ACC112 (cell line): Measurements from ENCODE around the gene AGAP1.

Experiments used
- H2AFZ ChIP-seq: fragments of 200-600 bp; sonication (generic); one replicate; pipeline ENCODE4 v1.6.0; 2017; ENCODE audit warnings: antibody characterized with exemption, low read length; ENCODE audit not compliant: unreplicated experiment
- H3K27ac ChIP-seq: fragments of 200-600 bp; sonication (generic); 2 replicates; pipeline ENCODE4 v1.5.1; 2014; ENCODE audit warnings: low read depth, mild to moderate bottlenecking, antibody characterized with exemption, low read length, moderate library complexity
- H3K27me3 ChIP-seq: fragments of 200-600 bp; sonication (generic); 2 replicates; pipeline ENCODE4 v1.6.1; 2014; ENCODE audit warnings: mild to moderate bottlenecking, antibody characterized with exemption, low read length, moderate library complexity, mixed read lengths; ENCODE audit not compliant: insufficient read depth
- H3K36me3 ChIP-seq: fragments of 200-600 bp; sonication (generic); 2 replicates; pipeline ENCODE4 v1.6.1; 2016; ENCODE audit warnings: mild to moderate bottlenecking, antibody characterized with exemption, low read length, moderate library complexity, mixed read lengths; ENCODE audit not compliant: insufficient read depth
- H3K4me1 ChIP-seq: fragments of 200-600 bp; sonication (generic); one replicate; pipeline ENCODE4 v1.6.1; 2016; ENCODE audit warnings: low read length, mixed read lengths; ENCODE audit not compliant: insufficient read depth, unreplicated experiment, control insufficient read depth
- H3K4me3 ChIP-seq: fragments of 200-600 bp; sonication (generic); 2 replicates; pipeline ENCODE4 v1.5.1; 2014; ENCODE audit warnings: mild to moderate bottlenecking, low read depth, low read length
- H3K79me2 ChIP-seq: fragments of 200-600 bp; sonication (generic); one replicate; pipeline ENCODE4 v1.6.0; 2016; ENCODE audit warnings: low read length; ENCODE audit not compliant: control insufficient read depth, unreplicated experiment, insufficient read depth

AGAP1 gene

DNA sequence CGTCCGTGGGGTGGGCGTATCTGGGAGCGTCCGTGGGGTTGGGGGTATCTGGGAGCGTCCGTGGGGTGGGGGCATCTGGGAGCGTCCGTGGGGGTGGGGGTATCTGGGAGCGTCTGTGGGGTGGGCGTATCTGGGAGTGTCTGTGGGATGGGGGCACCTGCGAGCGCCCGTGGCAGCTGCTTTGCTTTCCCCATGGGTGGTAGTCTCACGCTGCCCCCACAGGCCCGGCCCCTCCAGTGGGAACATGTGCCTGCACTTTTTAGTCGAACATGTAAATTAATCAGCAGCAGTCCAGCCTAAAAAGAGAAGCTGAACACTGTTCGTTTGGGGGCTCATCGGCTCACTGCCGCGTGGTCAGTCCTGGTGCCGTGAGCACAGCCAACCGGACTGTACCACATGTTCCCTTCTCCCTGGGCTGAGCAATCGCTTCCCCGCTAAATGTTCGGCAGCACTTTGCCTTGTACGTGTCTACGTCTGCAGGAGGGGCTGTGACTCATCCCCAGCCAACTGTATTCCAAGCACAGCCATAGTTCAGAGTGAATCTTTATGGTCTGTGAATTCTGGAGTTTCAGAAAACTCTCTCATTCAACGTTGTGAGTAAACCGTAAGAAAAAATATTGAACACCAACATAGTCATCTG, 271.5 kb downstream of the AGAP1 start:
- no peak overlapping the region for H3K4me3 ChIP-seq
- H3K4me1 ChIP-seq = no peaks in the 10 kb centered on the region
- H3K27me3 ChIP-seq = no peaks in the 10 kb centered on the region
- no peak overlapping the region for H2AFZ ChIP-seq
- no peaks in the 10 kb centered on the region for H3K79me2 ChIP-seq
- no peaks in the 10 kb centered on the region for H3K36me3 ChIP-seq
- peak overlapping the region; percentile 46; the same call in 1 of the 2 replicates for H3K27ac ChIP-seq

DNA sequence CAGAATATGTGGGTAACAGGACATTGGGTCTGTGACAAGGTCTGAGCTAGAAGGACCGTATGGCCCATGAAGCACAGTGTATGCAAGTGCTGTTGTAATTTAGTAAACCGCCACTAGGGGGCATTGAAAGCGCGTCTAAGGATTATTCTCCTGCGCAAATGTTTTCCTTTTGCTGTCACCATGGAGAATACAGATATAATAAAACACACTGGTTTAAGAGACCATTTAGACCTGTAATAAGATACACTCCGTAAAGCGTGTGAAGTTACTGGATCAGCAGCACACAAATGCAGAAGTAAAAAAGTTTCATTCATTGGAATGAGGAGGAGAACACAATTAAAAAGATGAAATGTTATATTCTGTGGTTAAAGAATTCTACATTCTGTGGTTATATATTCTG, 272.4 kb downstream of the AGAP1 start:
- Histone ChIP-seq H3K79me2 (no peaks in the 10 kb centered on the region), H3K4me3 (no peak overlapping the region), H3K4me1 (no peaks in the 10 kb centered on the region), H3K27ac (no peak overlapping the region), H2AFZ (no peak overlapping the region), H3K36me3 (no peaks in the 10 kb centered on the region), H3K27me3 (no peaks in the 10 kb centered on the region)

DNA sequence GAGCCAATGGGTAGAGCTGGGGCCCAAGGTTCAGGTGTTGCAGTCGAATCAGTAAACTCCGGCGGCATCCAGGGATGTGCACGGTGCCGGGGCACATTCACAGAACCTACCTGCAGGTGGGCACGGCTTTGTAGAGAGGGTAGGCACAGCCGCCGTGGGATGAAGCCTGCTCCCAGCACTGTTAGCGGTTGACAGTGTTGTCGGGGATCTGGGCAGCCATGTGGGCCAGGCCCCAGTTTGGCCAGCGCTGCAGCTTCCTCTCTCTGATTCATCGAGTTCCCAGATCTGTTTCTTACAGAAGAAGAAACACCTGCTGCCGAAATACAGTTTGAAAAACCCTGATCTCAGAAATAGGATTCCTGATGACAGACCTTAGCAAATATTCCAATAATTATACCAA, 274.8 kb downstream of the AGAP1 start:
- Histone ChIP-seq H2AFZ (no peak overlapping the region), H3K4me1 (no peaks in the 10 kb centered on the region), H3K27me3 (no peaks in the 10 kb centered on the region), H3K79me2 (no peaks in the 10 kb centered on the region), H3K36me3 (no peaks in the 10 kb centered on the region), H3K27ac (no peak overlapping the region), H3K4me3 (no peak overlapping the region)

DNA sequence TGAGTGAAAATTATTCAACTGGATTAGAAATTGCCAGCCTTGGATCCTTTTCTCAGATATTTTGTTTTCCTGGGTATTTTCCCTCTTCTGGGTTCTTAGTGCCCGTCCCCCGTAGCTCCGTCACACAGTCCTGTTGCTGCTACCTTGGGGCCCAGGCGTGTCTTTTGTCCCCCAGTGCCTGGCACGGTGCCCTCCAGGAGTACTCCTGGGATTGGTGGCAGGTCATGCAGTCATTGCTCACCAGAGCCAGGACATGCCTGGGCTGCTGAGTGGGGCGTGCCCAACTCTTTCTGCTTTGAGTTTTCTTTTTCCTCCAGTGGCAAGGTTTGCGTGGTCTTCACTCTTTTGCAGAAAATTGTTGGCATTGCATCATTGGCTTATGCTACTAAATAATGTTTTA, 275.2 kb downstream of the AGAP1 start:
- Histone ChIP-seq H3K27me3 (no peaks in the 10 kb centered on the region), H3K4me3 (no peak overlapping the region), H2AFZ (no peak overlapping the region), H3K79me2 (no peaks in the 10 kb centered on the region), H3K4me1 (no peaks in the 10 kb centered on the region), H3K36me3 (no peaks in the 10 kb centered on the region), H3K27ac (no peak overlapping the region)

DNA sequence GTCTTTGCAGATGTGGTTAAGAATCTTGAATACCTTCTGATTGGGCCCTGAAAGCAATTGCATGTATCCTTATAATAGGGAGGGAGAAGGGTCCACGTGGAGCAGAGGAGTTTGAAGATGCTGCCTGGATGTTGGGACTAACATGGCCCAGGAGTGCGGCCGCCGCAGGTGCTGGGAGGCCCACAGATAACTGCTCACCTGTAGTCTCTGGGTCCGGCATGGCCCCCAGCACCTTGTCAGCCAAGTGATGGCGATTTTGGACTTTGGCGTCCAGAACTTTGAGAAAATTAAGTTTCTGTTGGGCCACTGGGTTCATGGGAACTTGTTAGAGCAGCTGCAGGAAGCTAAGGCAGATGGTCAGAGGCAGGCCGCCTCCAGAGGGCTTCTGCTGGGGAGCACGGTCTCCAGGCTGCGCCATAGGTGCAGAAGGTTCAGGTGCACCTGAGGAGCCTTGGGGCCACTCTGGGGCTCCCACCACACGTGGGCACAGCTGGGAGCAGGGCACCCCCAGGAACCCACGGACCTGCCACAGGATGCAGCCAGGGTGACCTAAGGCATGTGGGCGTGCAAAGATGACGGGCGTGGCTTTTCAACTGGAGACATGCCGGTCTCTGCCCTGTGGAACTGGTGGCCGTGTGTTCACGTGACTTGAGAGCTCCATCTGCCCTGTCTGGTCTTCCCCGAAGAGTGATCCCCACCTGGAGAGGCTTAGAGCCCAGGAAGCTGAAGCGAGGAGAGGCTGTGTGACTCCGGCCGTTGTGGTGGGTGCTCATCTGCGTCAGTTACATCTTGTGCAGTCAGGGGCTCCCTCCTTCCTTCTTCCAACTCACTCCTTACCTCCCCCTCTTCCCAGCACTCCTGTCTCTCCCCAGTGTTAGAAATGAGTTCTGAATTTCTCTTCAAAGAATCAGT, 277.3 kb downstream of the AGAP1 start:
- Histone ChIP-seq H3K36me3 (no peaks in the 10 kb centered on the region), H3K27me3 (no peaks in the 10 kb centered on the region), H3K4me1 (no peaks in the 10 kb centered on the region)

DNA sequence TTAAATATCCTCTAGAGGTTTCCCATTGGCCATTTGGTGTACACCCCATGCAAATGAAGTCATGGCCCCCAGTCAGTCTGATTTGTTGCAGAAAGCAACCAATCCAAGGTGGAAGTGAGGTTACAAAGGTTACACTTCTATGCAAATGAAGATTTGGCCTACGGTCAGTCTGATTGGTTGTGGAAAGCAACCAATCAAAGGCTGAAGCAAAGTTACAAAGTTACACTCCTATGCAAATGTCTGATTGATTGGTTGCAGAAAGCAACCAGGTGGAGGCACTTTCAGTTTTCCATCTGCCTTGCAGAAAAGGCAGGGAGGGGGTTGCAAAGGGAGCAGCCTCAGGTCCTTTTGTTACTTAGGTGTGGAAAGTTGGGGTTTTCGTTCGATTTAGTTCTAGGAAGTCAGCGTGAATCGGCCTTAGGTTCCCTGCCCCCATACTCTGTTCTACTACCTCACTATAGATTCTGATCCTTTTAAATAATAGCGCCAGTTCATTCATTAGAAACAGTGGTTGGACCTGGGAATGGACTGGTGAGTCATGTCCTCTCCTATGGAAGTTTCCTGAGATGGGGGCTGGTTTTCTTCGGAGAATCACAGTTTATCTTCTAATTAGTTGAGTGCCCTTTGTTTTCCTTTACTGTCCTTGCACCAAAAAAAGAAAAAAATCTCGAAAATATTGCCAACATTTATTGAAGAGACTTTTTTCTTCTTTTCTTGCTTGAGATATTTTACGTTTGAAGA, 279.5 kb downstream of the AGAP1 start:
- Histone ChIP-seq H3K27me3 (no peaks in the 10 kb centered on the region), H3K27ac (no peak overlapping the region), H3K4me1 (no peaks in the 10 kb centered on the region), H3K36me3 (no peaks in the 10 kb centered on the region), H2AFZ (no peak overlapping the region), H3K79me2 (no peaks in the 10 kb centered on the region), H3K4me3 (no peak overlapping the region)

More for the DNA sequence above, 277.3 kb downstream of the AGAP1 start:
- H2AFZ ChIP-seq = no peak overlapping the region
- no peak overlapping the region for H3K4me3 ChIP-seq
- H3K27ac ChIP-seq = no peak overlapping the region
- no peaks in the 10 kb centered on the region for H3K79me2 ChIP-seq

DNA sequence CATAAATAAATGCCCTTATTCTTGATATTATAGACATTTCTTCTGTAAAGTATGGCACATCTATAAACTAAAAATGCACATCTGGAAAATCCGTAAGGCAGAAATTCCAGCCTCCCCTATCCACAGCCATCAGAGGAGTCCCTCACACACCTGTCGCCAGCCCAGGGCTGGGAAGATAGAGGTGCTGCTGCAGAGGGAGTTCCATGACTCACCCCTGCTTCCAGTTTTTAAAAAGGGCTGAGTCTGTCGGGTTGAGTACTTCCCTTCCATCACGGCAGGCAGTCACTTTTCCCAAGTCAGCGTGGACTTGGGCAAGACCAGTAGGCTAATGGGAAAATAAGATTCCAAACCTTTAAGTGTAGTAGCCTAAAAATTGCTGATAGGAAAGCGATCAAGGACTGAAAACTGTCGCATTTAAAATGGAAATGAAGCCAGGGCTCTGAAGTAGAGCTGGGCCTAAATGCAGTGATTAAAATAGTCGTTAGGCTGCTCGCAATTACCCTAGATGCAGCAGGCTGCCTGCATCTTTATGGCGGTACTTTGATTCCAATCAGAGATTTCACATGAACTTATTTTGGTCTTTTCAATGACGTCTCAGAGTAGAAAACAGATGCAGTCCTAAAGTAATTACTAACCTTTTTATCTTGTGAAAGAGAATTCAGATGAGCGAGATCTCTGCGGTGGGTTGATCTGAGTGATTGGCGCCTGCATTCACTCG, 280.5 kb downstream of the AGAP1 start:
- H3K27ac ChIP-seq = no peak overlapping the region
- H3K27me3 ChIP-seq = no peaks in the 10 kb centered on the region
- no peaks in the 10 kb centered on the region for H3K79me2 ChIP-seq
- H2AFZ ChIP-seq = no peak overlapping the region
- no peak overlapping the region for H3K4me3 ChIP-seq
- H3K4me1 ChIP-seq = no peaks in the 10 kb centered on the region
- H3K36me3 ChIP-seq = no peaks in the 10 kb centered on the region

DNA sequence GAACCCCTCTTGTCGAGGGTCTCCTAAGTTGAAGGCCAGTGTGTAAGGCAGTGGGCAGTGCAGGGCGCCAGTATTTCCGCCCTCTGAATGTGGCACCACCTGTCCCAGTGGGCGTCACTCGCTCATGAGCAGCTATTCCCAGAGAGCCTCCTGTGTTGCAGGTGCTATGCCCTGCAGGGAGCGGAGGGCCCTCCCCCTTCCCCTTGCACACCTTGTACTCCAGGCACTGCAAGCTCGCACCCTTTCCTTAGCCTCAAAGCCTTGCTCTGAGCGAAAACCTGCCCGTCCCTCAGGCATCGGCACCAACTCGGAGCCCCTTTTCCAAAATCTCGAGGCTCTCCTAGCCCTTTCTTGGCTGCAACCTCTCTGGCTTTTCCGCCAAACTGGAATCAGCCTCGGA, 282.7 kb downstream of the AGAP1 start:
- H3K79me2 ChIP-seq = no peaks in the 10 kb centered on the region
- H3K27ac ChIP-seq = no peak overlapping the region
- no peak overlapping the region for H3K4me3 ChIP-seq
- H2AFZ ChIP-seq = no peak overlapping the region
- H3K27me3 ChIP-seq = no peaks in the 10 kb centered on the region
- no peaks in the 10 kb centered on the region for H3K4me1 ChIP-seq
- H3K36me3 ChIP-seq = no peaks in the 10 kb centered on the region

DNA sequence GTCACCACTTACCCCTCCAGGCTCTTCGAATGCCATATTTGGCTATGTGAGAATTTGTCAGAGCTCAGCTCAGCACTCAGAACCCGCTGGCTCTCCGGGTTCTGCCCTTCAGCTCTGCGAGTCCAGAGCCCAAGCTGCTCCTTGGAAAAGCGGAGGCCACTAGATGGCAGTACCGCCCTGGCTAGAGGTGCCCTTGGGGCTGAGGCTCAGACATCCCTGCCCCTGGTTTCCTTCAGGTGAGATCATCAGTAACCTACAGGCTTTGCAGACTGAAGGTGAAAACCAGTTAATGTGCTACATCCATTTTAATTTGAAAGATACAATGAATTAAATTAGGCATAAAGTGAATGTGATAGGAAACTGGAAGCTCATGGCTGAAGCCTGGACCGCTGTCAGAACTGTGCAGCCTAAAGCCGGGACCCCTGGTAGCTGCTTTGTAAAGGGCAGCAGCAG, 285.6 kb downstream of the AGAP1 start:
- no peaks in the 10 kb centered on the region for H3K36me3 ChIP-seq

DNA sequence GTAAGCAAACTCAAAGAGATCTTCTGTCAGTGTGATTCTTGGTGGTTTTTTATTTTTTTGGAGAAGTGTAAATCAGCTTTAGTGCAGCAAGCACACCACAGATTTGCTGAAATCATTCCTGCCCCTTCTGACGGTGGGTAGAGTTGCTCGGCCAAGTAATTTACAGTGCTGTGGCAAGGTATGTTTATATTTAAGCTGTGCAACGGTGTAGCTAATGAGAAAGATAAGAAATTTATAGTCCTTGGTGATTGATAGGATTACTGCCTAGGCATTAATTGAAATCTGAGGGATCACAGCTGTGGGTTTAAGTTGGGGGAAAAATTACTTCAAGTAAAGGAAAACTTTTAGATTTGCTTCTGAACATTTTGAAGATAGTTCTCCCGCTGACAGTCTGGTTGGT, 286.6 kb downstream of the AGAP1 start:
- Histone ChIP-seq H3K79me2 (no peaks in the 10 kb centered on the region), H3K27ac (no peak overlapping the region), H3K27me3 (no peaks in the 10 kb centered on the region), H3K4me3 (no peak overlapping the region), H2AFZ (no peak overlapping the region), H3K36me3 (no peaks in the 10 kb centered on the region), H3K4me1 (no peaks in the 10 kb centered on the region)

More for the DNA sequence above, 285.6 kb downstream of the AGAP1 start:
- Histone ChIP-seq H3K4me1 (no peaks in the 10 kb centered on the region), H3K79me2 (no peaks in the 10 kb centered on the region), H3K27ac (no peak overlapping the region), H3K4me3 (no peak overlapping the region), H2AFZ (no peak overlapping the region), H3K27me3 (no peaks in the 10 kb centered on the region)
